ENCODE measurements around the gene WNT2B.

DNA sequence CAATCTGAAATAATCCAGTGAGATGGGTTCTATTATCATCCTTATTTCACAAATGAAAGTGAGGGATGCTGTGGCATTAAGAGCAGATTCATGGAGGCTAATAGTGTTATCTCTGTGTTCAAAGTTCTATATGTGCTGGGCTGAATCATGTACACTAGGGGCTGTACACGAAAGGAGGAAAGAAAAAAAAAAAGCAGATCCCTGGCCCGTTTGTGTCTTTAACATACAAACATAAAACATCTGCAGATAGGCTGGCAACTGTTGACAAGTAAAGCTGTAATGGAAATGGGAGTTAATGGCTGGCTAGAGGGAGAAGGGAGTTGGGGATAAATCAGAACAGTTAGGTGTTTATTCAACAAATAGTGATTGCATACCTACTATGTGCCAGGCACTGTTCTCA, 3.1 kb downstream of the WNT2B start:
- TF ChIP-seq POLR2A (IDR thresholded peaks at IDR 0.05) (no peak), EP300 (IDR thresholded peaks at IDR 0.05) (no peak)

Data from gastroesophageal sphincter (tissue), 2 donors.